ENCODE measurements around the gene HLA-DOB.

- TF ChIP-seq SUZ12 (IDR thresholded peaks at IDR 0.05; ENCODE audit: extremely low read depth, insufficient read depth, insufficient read length), result no peak
- no peak for TF ChIP-seq ZNF274 (IDR thresholded peaks at IDR 0.05; ENCODE audit: low read depth, low read length)
- no peak for TF ChIP-seq YY1 (IDR thresholded peaks at IDR 0.05; ENCODE audit: insufficient read depth, insufficient read length)
Measured at GRCh38 chr6:32794510-32794909, 22.3 kb downstream of the HLA-DOB start.
